ENCODE data around the gene INO80.

GRCh38 chr15:40958723-40959122 is 157.4 kb downstream of the INO80 start:
- no peak for TF ChIP-seq CTCF (IDR thresholded peaks at IDR 0.05; ENCODE audit: low read length)
- TF ChIP-seq EZH2 (IDR thresholded peaks at IDR 0.05; ENCODE audit: borderline replicate concordance, low read length): no peak

All from OCI-LY1 (cell line).